ENCODE data around the gene GMFB. TPM values are rescaled to one million over a fixed set of nuclear protein-coding genes. Genes with fewer than 3 reads are reported as not detected.

Gene GMFB
- total and polyA plus RNA-seq, 10 of the 15 experiments (the other 5 are each of a cell fraction or from before 2014, with no cell fraction given): 29.3 to 71.0 (median 50.8) TPM

DNA sequence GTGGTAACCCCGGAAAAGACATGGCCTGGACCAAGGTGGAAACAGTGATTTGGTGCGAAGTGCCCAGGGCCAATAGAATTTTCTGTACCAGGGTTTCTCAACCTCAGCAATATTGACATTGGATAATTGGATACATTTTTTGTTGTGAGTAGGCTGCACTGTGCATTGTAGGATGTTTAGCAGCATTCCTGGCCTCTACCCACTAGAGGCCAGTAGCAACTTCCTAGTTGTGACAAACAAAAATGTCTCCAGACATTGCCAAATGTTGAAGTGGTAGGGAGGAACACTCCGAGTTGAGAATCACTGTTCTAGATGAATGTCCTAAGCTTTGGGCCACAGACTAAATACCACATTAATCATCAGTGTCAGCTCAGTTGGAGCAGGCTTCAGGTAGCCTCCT lies 14.7 kb upstream of the GMFB start:
- SMC1A ChIA-PET (ENCODE audit: uncharacterized antibody, unreplicated experiment): interaction anchor here (1.8 kb wide), 1 partner anchor 9 kb away, joined by 5 read pairs; no protein-coding TSS in a partner anchor
- RAD21 ChIA-PET (ENCODE audit: unreplicated experiment): interaction anchor here (0.9 kb wide), 1 partner anchor 11 kb away, joined by 3 read pairs; no protein-coding TSS in a partner anchor
- POLR2A ChIA-PET: no interaction called here
- intact Hi-C loops (cut with micrococcal nuclease; ENCODE audit: unreplicated experiment): loop anchor here (2.0 kb wide), 1 partner anchor 271 kb away; no protein-coding TSS in a partner anchor
- 64% methylated on average over 3 of the region's 3 CpGs for WGBS (ENCODE audit: insufficient coverage, insufficient replicate concordance, low lambda C conversion rate, missing lambda C conversion rate)
- H3K9me3 ChIP-seq (replicated peaks; ENCODE audit: control insufficient read depth, insufficient read depth, low read length): no peaks in the 10 kb centered on the region
- H3K27ac ChIP-seq (ENCODE audit: control insufficient read depth, insufficient read depth): no peak overlapping the region
- DNase-seq (ENCODE audit: low read depth, low spot score): no peak
- FAIRE-seq: peak; percentile 27
- CTCF ChIA-PET: interaction anchor here (1.0 to 1.4 kb wide), 3 partner anchors 10 to 13 kb away, joined by 3 to 4 read pairs (median 3); no protein-coding TSS in a partner anchor
- TF ChIP-seq YY1 (IDR thresholded peaks at IDR 0.05; ENCODE audit: low read depth, low read length): 0 out of 2 replicates have a peak, but pooled peaks have one; percentile 17
- TF ChIP-seq ZNF687 (IDR thresholded peaks at IDR 0.05): no peak
- peak; percentile 35; the same call in 1 of the 2 replicates for TF ChIP-seq RAD21 (IDR thresholded peaks at IDR 0.05; ENCODE audit: insufficient read depth, low read depth, low read length)
- TF ChIP-seq MTA2 (IDR thresholded peaks at IDR 0.05; ENCODE audit: low read depth): no peak
- TF ChIP-seq SMARCA5 (IDR thresholded peaks at IDR 0.05): no peak
- no peak for TF ChIP-seq RFX5 (IDR thresholded peaks at IDR 0.05; ENCODE audit: low read depth, low read length)
- no peak for TF ChIP-seq EGR1 (IDR thresholded peaks at IDR 0.05; ENCODE audit: borderline replicate concordance in 1 of 2, low read depth in 2 of 2, low read length in 2 of 2)
- TF ChIP-seq, protein P1, sequence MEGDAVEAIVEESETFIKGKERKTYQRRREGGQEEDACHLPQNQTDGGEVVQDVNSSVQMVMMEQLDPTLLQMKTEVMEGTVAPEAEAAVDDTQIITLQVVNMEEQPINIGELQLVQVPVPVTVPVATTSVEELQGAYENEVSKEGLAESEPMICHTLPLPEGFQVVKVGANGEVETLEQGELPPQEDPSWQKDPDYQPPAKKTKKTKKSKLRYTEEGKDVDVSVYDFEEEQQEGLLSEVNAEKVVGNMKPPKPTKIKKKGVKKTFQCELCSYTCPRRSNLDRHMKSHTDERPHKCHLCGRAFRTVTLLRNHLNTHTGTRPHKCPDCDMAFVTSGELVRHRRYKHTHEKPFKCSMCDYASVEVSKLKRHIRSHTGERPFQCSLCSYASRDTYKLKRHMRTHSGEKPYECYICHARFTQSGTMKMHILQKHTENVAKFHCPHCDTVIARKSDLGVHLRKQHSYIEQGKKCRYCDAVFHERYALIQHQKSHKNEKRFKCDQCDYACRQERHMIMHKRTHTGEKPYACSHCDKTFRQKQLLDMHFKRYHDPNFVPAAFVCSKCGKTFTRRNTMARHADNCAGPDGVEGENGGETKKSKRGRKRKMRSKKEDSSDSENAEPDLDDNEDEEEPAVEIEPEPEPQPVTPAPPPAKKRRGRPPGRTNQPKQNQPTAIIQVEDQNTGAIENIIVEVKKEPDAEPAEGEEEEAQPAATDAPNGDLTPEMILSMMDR (IDR thresholded peaks at IDR 0.05 in 2 of 3, conservative IDR thresholded peaks at IDR 0.05 in 1 of 3; ENCODE audit: control insufficient read depth in 2 of 3, extremely low read depth in 1 of 3, insufficient read depth in 1 of 3, low read depth in 3 of 3, low read length in 3 of 3): peak; percentile 26 to 33 (median 27); a peak in 4 of 6 replicates
- TF ChIP-seq SMC3 (IDR thresholded peaks at IDR 0.05; ENCODE audit: borderline replicate concordance, low read length): 0 out of 2 replicates have a peak, but pooled peaks have one; percentile 10
- TF ChIP-seq USF2 (IDR thresholded peaks at IDR 0.05; ENCODE audit: borderline replicate concordance, low read depth, low read length): no peak
- TF ChIP-seq CUX1 (IDR thresholded peaks at IDR 0.05; ENCODE audit: insufficient replicate concordance, low read depth, low read length): no peak
- no peaks in the 10 kb centered on the region for H3K27me3 ChIP-seq (replicated peaks in 1 of 2; ENCODE audit: control insufficient read depth in 2 of 2, insufficient read depth in 2 of 2, low read length in 1 of 2)
- no peak overlapping the region for H3K9ac ChIP-seq (ENCODE audit: control insufficient read depth, insufficient read depth, low read length)
- ATAC-seq: peak; percentile 68
- H3K4me1 ChIP-seq (ENCODE audit: control insufficient read depth, insufficient read depth, low read length): no peaks in the 10 kb centered on the region
- H4K20me1 ChIP-seq (ENCODE audit: control insufficient read depth, insufficient read depth): no peaks in the 10 kb centered on the region
- no peaks in the 10 kb centered on the region for H3K36me3 ChIP-seq (ENCODE audit: control insufficient read depth in 2 of 2, insufficient read depth in 2 of 2, low read length in 1 of 2)
- H3K79me2 ChIP-seq (ENCODE audit: control insufficient read depth, insufficient read depth, low read length): no peaks in the 10 kb centered on the region
- in situ Hi-C loops (cut with MboI): no loop called here
- H3K4me2 ChIP-seq (ENCODE audit: control insufficient read depth, insufficient read depth): no peak overlapping the region
- peak overlapping the region; percentile 73 for H2AFZ ChIP-seq (ENCODE audit: control insufficient read depth, low read depth, low read length)
- H3K4me3 ChIP-seq: no peak overlapping the region
- no TSS peak for BruUV-seq (replicated peaks)
